SK-N-SH (cell line): ENCODE data around the gene KRTAP3-2. TPM values are rescaled to one million over a fixed set of nuclear protein-coding genes. Genes with fewer than 3 reads are reported as not detected.

ENCODE experiments used
- CTCF ChIA-PET: fragments of 300-600, 350-600 bp; formaldehyde crosslinking; extraction: SDS; loops from one replicate; lab custom pipeline; 2021; lab: Yijun Ruan, JAX
- POLR2A ChIA-PET: fragments of 350-600 bp; sonication (Branson Sonifier 250); formaldehyde crosslinking; extraction: SDS; loops from one replicate; lab custom pipeline; 2020; ENCODE audit warnings: antibody characterized with exemption, inconsistent platforms; lab: Yijun Ruan, JAX
- DNase-seq: peaks from one replicate; pipeline ENCODE4 v3.0.0; 2012
- H2AFZ ChIP-seq: fragments of 200-600 bp; sonication (generic); 2 replicates; pipeline ENCODE4 v1.8.1; 2016; ENCODE audit warnings: antibody characterized with exemption, mild to moderate bottlenecking, low read depth
- H3F3A ChIP-seq: fragments of 200-600 bp; sonication (generic); replicated peaks from 2 replicates; pipeline ENCODE3; 2016; ENCODE audit warnings: antibody characterized with exemption, mild to moderate bottlenecking; ENCODE audit not compliant: insufficient read depth
- H3K27ac ChIP-seq, 2 experiments: fragments of 200-500 bp in 1 of 2; fragments of 200-600 bp in 1 of 2; sonication (Bioruptor generic) in 1 of 2; sonication (generic), shearing (Covaris generic) in 1 of 2; 2 replicates each; pipeline versions ENCODE4 v1.5.1 to v1.6.1; 2014 to 2016; ENCODE audit warnings: low read depth in 2 of 2, inconsistent platforms in 1 of 2, low read length in 1 of 2, mild to moderate bottlenecking in 1 of 2, mixed read lengths in 1 of 2
- H3K27me3 ChIP-seq: fragments of 200-600 bp; sonication (generic), shearing (Covaris generic); 2 replicates; pipeline ENCODE4 v1.6.1; 2016; ENCODE audit warnings: mixed run types; ENCODE audit not compliant: insufficient read depth
- H3K36me3 ChIP-seq, 2 experiments: fragments of 200-500 bp in 1 of 2; fragments of 200-600 bp in 1 of 2; sonication (Bioruptor generic) in 1 of 2; sonication (generic) in 1 of 2; replicated peaks in 1 of 2; 2 replicates each; pipeline versions ENCODE3 to v1.5.1; 2014 to 2016; ENCODE audit warnings: low read length in 1 of 2, mild to moderate bottlenecking in 1 of 2; ENCODE audit not compliant: insufficient read depth in 2 of 2, control insufficient read depth in 1 of 2
- H3K4me1 ChIP-seq, 2 experiments: fragments of 200-500 bp in 1 of 2; fragments of 200-600 bp in 1 of 2; sonication (Bioruptor generic) in 1 of 2; sonication (generic), shearing (Covaris generic) in 1 of 2; 2 replicates each; pipeline versions ENCODE4 v1.5.1 to v1.6.1; 2014 to 2016; ENCODE audit warnings: low read depth in 1 of 2, low read length in 1 of 2, mixed run types in 1 of 2; ENCODE audit not compliant: insufficient read depth in 2 of 2, control insufficient read depth in 1 of 2
- H3K4me2 ChIP-seq: fragments of 200-600 bp; sonication (generic), shearing (Covaris generic); 2 replicates; pipeline ENCODE4 v1.6.1; 2017; ENCODE audit warnings: mixed run types
- H3K4me3 ChIP-seq, 2 experiments: fragments of 200-500 bp in 1 of 2; fragments of 200-600 bp in 1 of 2; sonication (Bioruptor generic) in 1 of 2; sonication (generic), shearing (Covaris generic) in 1 of 2; 2 replicates each; pipeline versions ENCODE4 v1.5.1 to v1.8.1; 2014 to 2016; ENCODE audit warnings: low read depth in 2 of 2, inconsistent platforms in 1 of 2, low read length in 1 of 2, mild to moderate bottlenecking in 1 of 2, mixed read lengths in 1 of 2, moderate library complexity in 1 of 2
- H3K79me2 ChIP-seq: fragments of 200-600 bp; sonication (generic); 2 replicates; pipeline ENCODE4 v1.8.1; 2017; ENCODE audit warnings: mild to moderate bottlenecking; ENCODE audit not compliant: insufficient read depth
- H3K9ac ChIP-seq: fragments of 200-600 bp; sonication (generic); 2 replicates; pipeline ENCODE4 v1.6.1; 2017; ENCODE audit warnings: mixed run types
- H3K9me2 ChIP-seq: fragments of 200-600 bp; sonication (generic); 2 replicates; pipeline ENCODE4 v1.6.1; 2017; ENCODE audit warnings: mixed run types
- H3K9me3 ChIP-seq: fragments of 200-600 bp; sonication (generic); 2 replicates; pipeline ENCODE4 v1.6.1; 2017; ENCODE audit warnings: mixed run types, mild to moderate bottlenecking, moderate library complexity
- H4K20me1 ChIP-seq: fragments of 200-600 bp; sonication (generic); 2 replicates; pipeline ENCODE4 v1.6.1; 2017; ENCODE audit warnings: mild to moderate bottlenecking, mixed run types; ENCODE audit not compliant: insufficient read depth
- CTCF ChIP-seq: fragments of 200-600 bp; sonication (generic); IDR thresholded peaks from 2 replicates; pipeline ENCODE4 v1.6.1; 2017; ENCODE audit warnings: antibody characterized with exemption, mild to moderate bottlenecking, moderate library complexity
- ELF1 ChIP-seq: IDR thresholded peaks from 2 replicates; pipeline ENCODE4 v1.4.0; 2012
- EZH2phosphoT487 ChIP-seq: fragments of 200-600 bp; sonication (generic); IDR thresholded peaks from 2 replicates; pipeline ENCODE4 v1.6.1; 2017; ENCODE audit warnings: low read depth, mixed run types, mild to moderate bottlenecking, antibody characterized with exemption, moderate library complexity, borderline replicate concordance
- FOXJ3 ChIP-seq: sonication (generic); formaldehyde crosslinking; IDR thresholded peaks from 2 replicates; pipeline ENCODE4 v1.5.1; 2020; ENCODE audit warnings: mild to moderate bottlenecking, missing genetic modification reagents
- GABPA ChIP-seq: IDR thresholded peaks from 2 replicates; pipeline ENCODE4 v1.4.0; 2012; ENCODE audit warnings: low read depth, mild to moderate bottlenecking
- GATA2 ChIP-seq: sonication (generic); formaldehyde crosslinking; IDR thresholded peaks from 2 replicates; pipeline ENCODE4 v1.5.0; 2020; ENCODE audit warnings: mild to moderate bottlenecking, missing genetic modification reagents
- IRF3 ChIP-seq: fragments of 150-350 bp; IDR thresholded peaks from 2 replicates; pipeline ENCODE4 v1.6.1; 2016; ENCODE audit warnings: mild to moderate bottlenecking, low read depth, low read length
- NRF1 ChIP-seq: IDR thresholded peaks from 2 replicates; pipeline ENCODE4 v1.6.1; 2012; ENCODE audit warnings: low read depth, mild to moderate bottlenecking, low read length
- PBX3 ChIP-seq: IDR thresholded peaks from 2 replicates; pipeline ENCODE4; 2012
- POLR2AphosphoS5 ChIP-seq: IDR thresholded peaks from 2 replicates; pipeline ENCODE4 v1.6.1; 2012; ENCODE audit warnings: low read depth, low read length
- REST ChIP-seq: IDR thresholded peaks from 2 replicates; pipeline ENCODE4 v1.6.1; 2012; ENCODE audit warnings: mild to moderate bottlenecking, low read depth, low read length, moderate library complexity
- RFX5 ChIP-seq: IDR thresholded peaks from 2 replicates; pipeline ENCODE4 v1.6.1; 2012; ENCODE audit warnings: mild to moderate bottlenecking, improper control_type of control experiment, low read length
- RXRA ChIP-seq: IDR thresholded peaks from 2 replicates; pipeline ENCODE4 v1.4.0; 2012; ENCODE audit warnings: low read depth, mild to moderate bottlenecking, borderline replicate concordance
- SIN3A ChIP-seq: IDR thresholded peaks from 2 replicates; pipeline ENCODE4 v1.6.1; 2012; ENCODE audit warnings: low read depth, mild to moderate bottlenecking, low read length, moderate library complexity, borderline replicate concordance
- SMC3 ChIP-seq: IDR thresholded peaks from 2 replicates; pipeline ENCODE4 v1.6.1; 2012; ENCODE audit warnings: low read depth, low read length, improper control_type of control experiment
- TEAD4 ChIP-seq: IDR thresholded peaks from 2 replicates; pipeline ENCODE4 v1.4.0; 2012; ENCODE audit warnings: mild to moderate bottlenecking, borderline replicate concordance; ENCODE audit not compliant: insufficient read depth
- USF2 ChIP-seq: fragments of 150-350 bp; IDR thresholded peaks from 2 replicates; pipeline ENCODE4 v1.6.1; 2017; ENCODE audit warnings: antibody characterized with exemption, low read length, low read depth, borderline replicate concordance
- YY1 ChIP-seq: IDR thresholded peaks from 2 replicates; pipeline ENCODE4 v1.4.0; 2012; ENCODE audit warnings: low read depth, mild to moderate bottlenecking
- ZBTB33 ChIP-seq: IDR thresholded peaks from 2 replicates; pipeline ENCODE4 v1.4.0; 2012; ENCODE audit warnings: low read depth, borderline replicate concordance
- WGBS: methylation state at CpG from one replicate; pipeline ENCODE4 v1.1.6; 2017; ENCODE audit warnings: low lambda C conversion rate; 5-methylcytosine and 5-hydroxymethylcytosine counted together
- polyA plus RNA-seq, 3 experiments: library from polyadenylated mRNA; depleted of rRNA; stranded (reverse); fragments of >200 nt; gene quantifications; 2 replicates each; pipeline ENCODE4 v1.2.3, GENCODE V29; 2012

Gene KRTAP3-2
- polyA plus RNA-seq, 1 of the 3 experiments (the other 2 are of a cell fraction): not detected

- TF ChIP-seq IRF3: no peak
Observed at GRCh38 chr17:40962059-40962561, 37.6 kb downstream of the KRTAP3-2 start (continued).

GRCh38 chr17:40961591-40961990 lies 38.1 kb downstream of the KRTAP3-2 start:
- WGBS: 11% methylated on average over 1 of the region's 1 CpG
- CTCF ChIA-PET: interaction anchor here (1.3 kb wide), 1 partner anchor 587 kb away, joined by 5 read pairs; no protein-coding TSS in a partner anchor
- DNase-seq: no peak

More at GRCh38 chr17:40961591-40961990, 38.1 kb downstream of the KRTAP3-2 start:
- no peak overlapping the region for H3K9ac ChIP-seq
- no peak overlapping the region for H3K4me2 ChIP-seq
- no peaks in the 10 kb centered on the region for H3K9me3 ChIP-seq
- no peak overlapping the region for H3K27ac ChIP-seq
- H3K9me2 ChIP-seq: no peaks in the 10 kb centered on the region
- H4K20me1 ChIP-seq: no peaks in the 10 kb centered on the region
- H3K36me3 ChIP-seq: no peaks in the 10 kb centered on the region
- H3K4me3 ChIP-seq: no peak overlapping the region
- POLR2A ChIA-PET: no interaction called here
- H3F3A ChIP-seq: no peaks in the 10 kb centered on the region
- no peaks in the 10 kb centered on the region for H3K27me3 ChIP-seq
- H3K4me1 ChIP-seq: peaks cover 0 to 5% of the 10 kb centered on the region in 2 experiments; a peak in 1 of 4 replicates
- H2AFZ ChIP-seq: no peak overlapping the region
- TF ChIP-seq GABPA (no peak), FOXJ3 (CRISPR knock-in tag) (no peak), GATA2 (CRISPR knock-in tag) (no peak), SMC3 (no peak), PBX3 (no peak), NRF1 (no peak), USF2 (no peak), CTCF (no peak), POLR2AphosphoS5 (no peak), REST (no peak), EZH2phosphoT487 (no peak), ZBTB33 (no peak), RFX5 (no peak), SIN3A (no peak), RXRA (no peak), ELF1 (no peak), TEAD4 (no peak), YY1 (no peak)
- H3K79me2 ChIP-seq: no peaks in the 10 kb centered on the region
